K562 (cell line): Measurements from ENCODE around the gene RXRB. TPM values are rescaled to one million over a fixed set of nuclear protein-coding genes. Genes with fewer than 3 reads are reported as not detected.
A peak's percentile ranks its signal among the peaks of the same experiment; 100 is the strongest.

Source experiments
- ATAC-seq: fragments of 200-7000 bp; cut with Tn5 transposase; 3 replicates; pipeline ENCODE4 v1.9.1; 2020; ENCODE audit warnings: moderate library complexity
- BruUV-seq: library from RNA; stranded (reverse); fragments of 400-500 nt; replicated peaks from 2 replicates; lab custom pipeline; 2021; lab: Mats Ljungman, UMichigan
- CTCF ChIA-PET: fragments of 300-600 bp; formaldehyde crosslinking; extraction: SDS; loops from one replicate; lab custom pipeline; 2021; ENCODE audit warnings: low intra/inter-chr PET ratio; lab: Yijun Ruan, JAX
- POLR2A ChIA-PET: fragments of 300-600, 350-650 bp; sonication (Branson Sonifier 250); formaldehyde crosslinking; extraction: SDS; loops from one replicate; lab custom pipeline; 2021; ENCODE audit warnings: antibody characterized with exemption, inconsistent platforms; lab: Yijun Ruan, JAX
- DNase-seq, 4 experiments: peaks; one replicate each; pipeline versions ENCODE4 v3.0.0 to v3.0.0-alpha.2; 2011 to 2018; ENCODE audit warnings: low spot score in 3 of 4, mixed read lengths in 3 of 4; ENCODE audit errors: extremely low read depth in 1 of 4
- FAIRE-seq: peaks from 2 replicates; lab custom pipeline; 2011; peaks lifted over from hg19 to GRCh38; lab: Jason Lieb, UNC
- H2AFZ ChIP-seq: 2 replicates; pipeline ENCODE4 v1.6.0; 2011; ENCODE audit warnings: low read depth, low read length, control low read depth, inconsistent platforms
- H3K27ac ChIP-seq: fragments of 200-600 bp; 3 replicates; pipeline ENCODE4 v1.8.0; 2011; ENCODE audit warnings: low read depth, mild to moderate bottlenecking, control low read depth, inconsistent platforms, low read length, moderate library complexity, mixed read lengths; ENCODE audit errors: extremely low read depth
- H3K27me3 ChIP-seq, 2 experiments: fragments of 300-600 bp in 1 of 2; 2 replicates in 1 of 2; 3 replicates in 1 of 2; pipeline versions ENCODE4 v1.6.0 to v1.8.0; 2011; ENCODE audit warnings: inconsistent platforms in 2 of 2, low read length in 2 of 2, mild to moderate bottlenecking in 1 of 2, mixed read lengths in 1 of 2, moderate library complexity in 1 of 2; ENCODE audit not compliant: control insufficient read depth in 2 of 2, insufficient read depth in 2 of 2
- H3K36me3 ChIP-seq: fragments of 300-600 bp; 3 replicates; pipeline ENCODE4 v1.8.0; 2011; ENCODE audit warnings: mild to moderate bottlenecking, low read length, inconsistent platforms; ENCODE audit not compliant: control insufficient read depth, insufficient read depth
- H3K4me1 ChIP-seq, 2 experiments: fragments of 200-600 bp in 1 of 2; replicated peaks in 1 of 2; 2 replicates in 1 of 2; 3 replicates in 1 of 2; pipeline versions ENCODE4 v1.5.1 to v1.8.0; 2011; ENCODE audit warnings: inconsistent platforms in 2 of 2, low read length in 2 of 2, mild to moderate bottlenecking in 1 of 2, mixed read lengths in 1 of 2, moderate library complexity in 1 of 2; ENCODE audit not compliant: control insufficient read depth in 2 of 2, insufficient read depth in 2 of 2
- H3K4me2 ChIP-seq: 2 replicates; pipeline ENCODE4 v1.6.1; 2011; ENCODE audit warnings: low read length, control low read depth, inconsistent platforms, mixed read lengths; ENCODE audit not compliant: insufficient read depth
- H3K4me3 ChIP-seq: fragments of 200-600 bp; sonication (generic), shearing (Covaris generic); 2 replicates; pipeline ENCODE4 v1.5.1; 2016; ENCODE audit warnings: control low read depth, inconsistent platforms
- H3K79me2 ChIP-seq: fragments of 200-600 bp; 3 replicates; pipeline ENCODE4 v1.8.0; 2011; ENCODE audit warnings: low read length, inconsistent platforms; ENCODE audit not compliant: control insufficient read depth, insufficient read depth
- H3K9ac ChIP-seq, 2 experiments: 2 replicates each; pipeline versions ENCODE4 v1.6.0 to v1.6.1; 2011; ENCODE audit warnings: low read depth in 2 of 2, low read length in 2 of 2, control low read depth in 1 of 2, inconsistent platforms in 1 of 2, mild to moderate bottlenecking in 1 of 2, mixed read lengths in 1 of 2; ENCODE audit not compliant: insufficient read depth in 1 of 2
- H3K9me1 ChIP-seq: one replicate; pipeline ENCODE4 v1.6.0; 2011; ENCODE audit warnings: inconsistent platforms, mild to moderate bottlenecking, low read length, moderate library complexity; ENCODE audit not compliant: control insufficient read depth, insufficient read depth
- H3K9me3 ChIP-seq: replicated peaks from 2 replicates; pipeline ENCODE4 v1.5.1; 2011; ENCODE audit warnings: low read depth, low read length, inconsistent platforms; ENCODE audit not compliant: control insufficient read depth, insufficient read depth
- H4K20me1 ChIP-seq: replicated peaks from 2 replicates; pipeline ENCODE4 v1.6.1; 2011; ENCODE audit warnings: low read length, inconsistent platforms, mixed read lengths; ENCODE audit not compliant: control insufficient read depth, insufficient read depth
- CREB1 ChIP-seq, 2 experiments: sonication (generic) in 1 of 2; formaldehyde crosslinking in 1 of 2; IDR thresholded peaks; 2 replicates each; pipeline versions ENCODE4 v1.6.1 to v1.8.0; 2012 to 2022; ENCODE audit warnings: inconsistent platforms in 1 of 2, mild to moderate bottlenecking in 1 of 2, missing genetic modification reagents in 1 of 2, moderate library complexity in 1 of 2
- MCM2 ChIP-seq: fragments of 450-650 bp; IDR thresholded peaks from 2 replicates; pipeline ENCODE4 v1.6.1; 2017; ENCODE audit warnings: low read depth, mild to moderate bottlenecking
- RBM34 ChIP-seq: fragments of 200-400 bp; formaldehyde crosslinking; IDR thresholded peaks from 2 replicates; pipeline ENCODE4 v1.6.1; 2018; ENCODE audit warnings: low read length, borderline replicate concordance; ENCODE audit not compliant: insufficient read depth
- SUPT5H ChIP-seq: fragments of 450-650 bp; IDR thresholded peaks from 2 replicates; pipeline ENCODE4 v1.6.1; 2016
- ZNF165 ChIP-seq: fragments of 250-450 bp; sonication (Bioruptor Pico); IDR thresholded peaks from 2 replicates; pipeline ENCODE4 v1.4.0; 2020; ENCODE audit warnings: borderline replicate concordance
- WGBS: fragments of 100-300 bp; shearing (Covaris generic); methylation state at CpG from one replicate; pipeline ENCODE4 v1.1.6; 2016; ENCODE audit warnings: low coverage, mixed read lengths; ENCODE audit not compliant: insufficient coverage; ENCODE audit errors: missing lambda C conversion rate; 5-methylcytosine and 5-hydroxymethylcytosine counted together
- in situ Hi-C: fragments of 300-500 bp; cut with MboI; formaldehyde crosslinking; loops from 4 replicates; pipeline ENCODE4 v1.15.0; 2018; ENCODE audit warnings: inconsistent platforms, mixed read lengths
- intact Hi-C: fragments of 100-400 bp; cut with micrococcal nuclease; formaldehyde crosslinking; loops from 2 replicates; pipeline ENCODE4 v1.14.2; 2022
- polyA plus RNA-seq, 8 experiments: library from polyadenylated mRNA; depleted of rRNA in 4 of 8; stranded (reverse) in 5 of 8; unstranded in 3 of 8; fragments of >200 nt; fragmentation: Nextera tagmentation in 2 of 8; fragmentation: Illumina TruSeq in 1 of 8; extraction: Ambion mirVana in 2 of 8; extraction: Trizol in 1 of 8; gene quantifications; 2 replicates each; pipeline versions ENCODE4 v1.2.1 to v1.2.3, GENCODE V29; 2011 to 2014; ENCODE audit warnings: inconsistent platforms in 1 of 8, missing spikeins in 1 of 8
- total RNA-seq, 7 experiments: library from RNA; depleted of rRNA in 6 of 7; stranded (reverse); fragments of >200 nt in 6 of 7; fragmentation: Illumina TruSeq in 2 of 7; extraction: Trizol in 2 of 7; gene quantifications; 2 replicates each; pipeline versions ENCODE4 v1.2.1 to v1.2.3, GENCODE V29; 2011 to 2021; ENCODE audit warnings: low replicate concordance in 1 of 7
- TF ChIP-seq, protein P1 (sequence below), 2 experiments: IDR thresholded peaks in 1 of 2; conservative IDR thresholded peaks in 1 of 2; 2 replicates each; pipeline ENCODE4 v1.6.1; 2016; ENCODE audit warnings: low read depth in 2 of 2, mild to moderate bottlenecking in 1 of 2, missing compliant biosample characterization in 1 of 2, missing genetic modification characterization in 1 of 2, moderate library complexity in 1 of 2

The RXRB gene
- total and polyA plus RNA-seq, 9 of the 15 experiments (the other 6 are each of a cell fraction or from before 2014, with no cell fraction given) = 0.76 to 35.5 (median 18.4) TPM

GRCh38 chr6:33241968-33242367 lies 41.5 kb upstream of the RXRB start:
- BruUV-seq = no TSS peak
- no peak for ATAC-seq
- Histone ChIP-seq H3K27ac (no peak overlapping the region), H3K4me1 (no peaks in the 10 kb centered on the region), H3K4me3 (no peak overlapping the region), H3K27me3 (peaks cover 42 to 43% of the 10 kb centered on the region in 2 experiments), H3K79me2 (no peaks in the 10 kb centered on the region), H3K9ac (no peak overlapping the region), H3K9me1 (no peaks in the 10 kb centered on the region), H2AFZ (no peak overlapping the region), H4K20me1 (0 out of 2 replicates have a peak, but pooled peaks cover 3% of the 10 kb centered on the region), H3K4me2 (no peak overlapping the region), H3K36me3 (no peaks in the 10 kb centered on the region), H3K9me3 (no peaks in the 10 kb centered on the region)
- ChIA-PET POLR2A (interaction anchor here (0.7 kb wide), 1 partner anchor 30 kb away, joined by 3 read pairs; the partner anchor contains the start of genes RPS18 and VPS52), CTCF (no interaction called here)
- no peak for FAIRE-seq
- intact Hi-C loops (no loop called here), in situ Hi-C loops (no loop called here)
- TF ChIP-seq CREB1 (IDR thresholded peaks at IDR 0.05) (no peak), CREB1 (CRISPR knock-in tag; IDR thresholded peaks at IDR 0.05) (no peak), SUPT5H (no peak), RBM34 (no peak), ZNF165 (no peak)
- WGBS = 0% methylated on average over 3 of the region's 3 CpGs
- DNase-seq = no peak

GRCh38 chr6:33237741-33238140 lies 37.3 kb upstream of the RXRB start:
- no peaks in the 10 kb centered on the region for H3K4me1 ChIP-seq
- intact Hi-C loops (no loop called here), in situ Hi-C loops (no loop called here)
- POLR2A ChIA-PET = interaction anchor here (0.6 to 7.1 kb wide), 3 partner anchors 11 to 1081 kb away, joined by 3 to 57 read pairs (median 3); partner anchors contain the start of genes RPS18 and VPS52
- CTCF ChIA-PET = no interaction called here
- H3K27me3 ChIP-seq = peaks cover 57 to 72% of the 10 kb centered on the region in 2 experiments
- TF ChIP-seq, protein P1, sequence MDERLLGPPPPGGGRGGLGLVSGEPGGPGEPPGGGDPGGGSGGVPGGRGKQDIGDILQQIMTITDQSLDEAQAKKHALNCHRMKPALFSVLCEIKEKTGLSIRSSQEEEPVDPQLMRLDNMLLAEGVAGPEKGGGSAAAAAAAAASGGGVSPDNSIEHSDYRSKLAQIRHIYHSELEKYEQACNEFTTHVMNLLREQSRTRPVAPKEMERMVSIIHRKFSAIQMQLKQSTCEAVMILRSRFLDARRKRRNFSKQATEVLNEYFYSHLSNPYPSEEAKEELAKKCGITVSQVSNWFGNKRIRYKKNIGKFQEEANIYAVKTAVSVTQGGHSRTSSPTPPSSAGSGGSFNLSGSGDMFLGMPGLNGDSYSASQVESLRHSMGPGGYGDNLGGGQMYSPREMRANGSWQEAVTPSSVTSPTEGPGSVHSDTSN (CRISPR knock-in tag; IDR thresholded peaks at IDR 0.05; ENCODE audit: low read depth) = no peak
- TF ChIP-seq, protein P1 (tag; conservative IDR thresholded peaks at IDR 0.05; ENCODE audit: low read depth) = 0 out of 2 replicates have a peak, but pooled peaks have one; percentile 20
- TF ChIP-seq MCM2 = no peak
- H3K9ac ChIP-seq = no peak overlapping the region
- no peak overlapping the region for H3K4me3 ChIP-seq
- DNase-seq (no peak), ATAC-seq (no peak), FAIRE-seq (no peak)
- H3K79me2 ChIP-seq = no peaks in the 10 kb centered on the region
- no peaks in the 10 kb centered on the region for H3K9me1 ChIP-seq
- H3K27ac ChIP-seq = no peak overlapping the region
- H4K20me1 ChIP-seq = 0 out of 2 replicates have a peak, but pooled peaks cover 3% of the 10 kb centered on the region
- H3K36me3 ChIP-seq = no peaks in the 10 kb centered on the region
- no peaks in the 10 kb centered on the region for H3K9me3 ChIP-seq
- WGBS = 0% methylated on average over 2 of the region's 2 CpGs
- H2AFZ ChIP-seq = no peak overlapping the region
- BruUV-seq = no TSS peak
- H3K4me2 ChIP-seq = no peak overlapping the region
